HG03432 (cell line): Measurements from ENCODE around the gene ZNF451.
A peak's percentile ranks its signal among the peaks of the same experiment; 100 is the strongest.

Source experiments
- ATAC-seq: cut with Tn5 transposase; IDR thresholded peaks from one replicate; pipeline ENCODE4 v1.9.1; 2021; ENCODE audit warnings: mild to moderate bottlenecking, moderate library complexity; ENCODE audit not compliant: unreplicated experiment

Gene ZNF451

DNA sequence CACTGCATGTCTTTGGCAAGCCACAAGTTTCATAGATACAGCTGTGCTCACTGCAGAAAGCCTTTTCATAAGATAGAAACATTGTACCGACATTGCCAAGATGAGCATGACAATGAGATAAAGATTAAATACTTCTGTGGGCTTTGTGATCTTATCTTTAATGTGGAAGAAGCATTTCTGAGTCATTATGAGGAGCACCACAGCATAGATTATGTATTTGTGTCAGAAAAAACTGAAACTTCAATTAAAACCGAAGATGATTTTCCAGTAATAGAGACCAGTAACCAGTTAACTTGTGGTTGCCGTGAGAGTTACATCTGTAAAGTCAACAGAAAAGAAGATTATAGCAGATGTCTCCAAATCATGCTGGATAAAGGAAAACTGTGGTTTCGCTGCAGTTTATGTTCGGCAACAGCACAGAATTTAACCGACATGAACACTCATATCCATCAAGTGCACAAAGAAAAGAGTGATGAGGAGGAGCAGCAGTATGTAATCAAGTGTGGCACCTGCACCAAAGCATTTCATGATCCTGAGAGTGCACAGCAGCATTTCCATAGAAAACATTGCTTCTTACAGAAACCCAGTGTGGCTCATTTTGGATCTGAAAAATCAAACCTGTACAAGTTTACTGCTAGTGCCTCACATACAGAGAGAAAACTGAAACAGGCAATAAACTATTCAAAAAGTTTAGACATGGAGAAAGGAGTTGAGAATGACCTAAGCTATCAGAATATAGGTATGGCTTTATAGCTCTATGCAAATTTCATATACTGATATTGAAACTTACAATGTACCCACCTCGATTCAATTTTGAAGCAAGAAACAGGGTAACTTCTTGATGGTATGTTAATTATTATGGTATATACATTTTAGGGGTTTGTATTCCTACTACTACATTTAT lies 58.2 kb downstream of the ZNF451 start:
- ATAC-seq: no peak

DNA sequence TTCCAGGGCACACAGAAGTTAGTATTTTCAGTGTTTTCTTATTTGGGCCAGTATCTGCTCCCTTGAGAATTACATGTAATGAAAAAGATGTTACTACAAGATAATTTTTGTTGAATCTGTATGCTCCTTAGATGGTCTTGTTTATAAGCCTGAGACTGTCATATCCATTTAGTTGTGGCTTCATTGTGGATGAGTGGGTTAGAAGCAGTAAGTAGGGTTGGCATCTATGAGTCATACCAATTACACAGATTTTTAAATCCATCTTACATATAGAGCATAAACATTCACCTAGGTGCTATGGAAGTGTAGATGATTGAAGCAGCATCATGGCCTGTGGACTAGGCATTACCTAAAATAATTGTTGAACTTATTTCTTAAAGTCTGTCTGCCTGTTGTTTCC lies 68.7 kb downstream of the ZNF451 start:
- ATAC-seq: no peak

DNA sequence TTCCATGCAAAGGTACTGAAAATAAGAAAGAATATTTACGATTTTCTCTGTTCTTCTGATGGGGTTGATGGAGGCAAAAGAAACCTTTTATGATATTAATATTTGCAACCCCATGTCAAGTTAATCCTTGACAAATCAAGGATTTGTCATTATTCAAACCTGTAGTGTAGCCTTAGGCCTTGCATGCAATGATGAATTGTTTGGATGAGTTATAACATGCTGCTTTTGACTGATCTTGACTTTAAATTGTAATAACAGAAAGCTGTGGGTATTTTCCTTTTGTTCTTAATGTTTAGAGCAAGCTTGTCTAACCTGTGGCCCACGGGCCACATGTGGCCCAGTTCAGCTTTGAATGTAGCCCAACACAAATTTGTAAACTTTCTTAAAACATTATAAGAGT lies 69.1 kb downstream of the ZNF451 start:
- no peak for ATAC-seq

DNA sequence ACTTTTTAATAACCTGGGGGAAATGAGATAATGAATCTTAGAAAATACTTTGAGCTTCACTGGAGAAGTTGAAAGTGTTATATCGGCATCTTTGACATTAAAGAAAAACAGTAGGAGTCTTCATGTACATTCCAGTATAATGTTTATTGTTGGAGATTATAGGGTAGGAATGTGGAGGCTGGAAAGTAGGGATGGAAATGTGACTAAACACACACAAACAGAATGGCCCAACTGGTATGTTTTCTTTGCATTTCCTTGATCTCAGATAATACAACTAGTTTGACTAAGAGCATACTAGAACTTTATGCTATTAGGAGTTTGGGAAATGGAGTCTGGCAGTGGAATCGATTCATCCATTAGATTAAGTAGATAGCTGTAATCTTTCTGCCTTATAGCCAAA lies 72.0 kb downstream of the ZNF451 start:
- no peak for ATAC-seq

DNA sequence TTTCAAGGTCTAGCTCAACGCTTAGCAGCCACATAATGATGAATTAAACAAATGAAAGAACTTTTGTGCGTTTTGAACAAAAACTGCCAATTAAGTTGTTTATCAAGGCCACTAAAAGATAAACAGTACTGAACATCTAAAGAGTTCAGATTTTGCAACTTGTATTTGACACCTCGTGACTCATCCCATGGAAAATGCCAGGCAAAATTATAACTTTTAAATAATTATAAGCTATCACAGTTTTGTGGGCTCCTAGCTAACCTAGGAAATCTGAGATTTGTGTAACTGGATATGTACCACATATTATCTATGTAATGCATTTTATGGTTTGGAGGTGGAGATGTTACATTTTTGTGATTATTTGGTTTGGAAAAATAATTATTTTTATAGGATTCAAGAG lies 72.5 kb downstream of the ZNF451 start:
- ATAC-seq: no peak

DNA sequence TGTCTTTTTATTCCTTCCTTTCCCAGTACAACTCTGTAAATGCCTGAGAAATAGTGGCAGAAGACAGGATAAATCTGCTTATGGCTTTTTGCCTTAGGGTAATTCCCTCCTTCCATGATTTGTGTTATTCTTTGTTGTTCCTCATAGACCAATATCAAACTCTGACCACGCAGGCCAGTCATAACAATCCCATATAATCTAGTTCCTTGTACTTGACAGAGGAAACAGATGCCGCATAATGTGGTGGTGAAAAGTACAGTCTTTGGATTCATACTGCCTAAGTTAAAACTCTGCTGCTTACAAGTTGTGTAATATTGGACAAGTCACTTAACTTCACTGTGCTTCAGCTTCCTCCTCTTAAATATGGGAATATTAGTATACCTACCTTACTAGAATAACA lies 74.0 kb downstream of the ZNF451 start:
- ATAC-seq: no peak

DNA sequence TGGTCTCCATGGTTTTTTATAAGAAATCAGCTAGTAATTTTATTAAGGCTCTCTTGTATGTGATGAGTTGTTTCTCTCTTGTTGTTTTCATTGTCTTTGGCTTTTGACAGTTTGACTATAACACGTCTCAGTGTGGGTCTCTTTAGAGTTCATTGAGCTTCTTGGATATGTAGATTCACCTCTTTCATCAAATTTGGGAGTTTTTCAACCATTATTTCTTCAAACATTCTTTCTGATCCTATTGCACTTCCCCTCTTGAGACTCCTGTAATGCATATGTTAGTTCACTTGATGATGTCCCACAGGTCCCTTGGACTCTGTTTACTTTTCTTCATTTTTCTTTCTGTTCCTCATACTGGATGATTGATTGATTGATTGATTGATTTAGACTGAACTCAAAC lies 75.1 kb downstream of the ZNF451 start:
- ATAC-seq: no peak

DNA sequence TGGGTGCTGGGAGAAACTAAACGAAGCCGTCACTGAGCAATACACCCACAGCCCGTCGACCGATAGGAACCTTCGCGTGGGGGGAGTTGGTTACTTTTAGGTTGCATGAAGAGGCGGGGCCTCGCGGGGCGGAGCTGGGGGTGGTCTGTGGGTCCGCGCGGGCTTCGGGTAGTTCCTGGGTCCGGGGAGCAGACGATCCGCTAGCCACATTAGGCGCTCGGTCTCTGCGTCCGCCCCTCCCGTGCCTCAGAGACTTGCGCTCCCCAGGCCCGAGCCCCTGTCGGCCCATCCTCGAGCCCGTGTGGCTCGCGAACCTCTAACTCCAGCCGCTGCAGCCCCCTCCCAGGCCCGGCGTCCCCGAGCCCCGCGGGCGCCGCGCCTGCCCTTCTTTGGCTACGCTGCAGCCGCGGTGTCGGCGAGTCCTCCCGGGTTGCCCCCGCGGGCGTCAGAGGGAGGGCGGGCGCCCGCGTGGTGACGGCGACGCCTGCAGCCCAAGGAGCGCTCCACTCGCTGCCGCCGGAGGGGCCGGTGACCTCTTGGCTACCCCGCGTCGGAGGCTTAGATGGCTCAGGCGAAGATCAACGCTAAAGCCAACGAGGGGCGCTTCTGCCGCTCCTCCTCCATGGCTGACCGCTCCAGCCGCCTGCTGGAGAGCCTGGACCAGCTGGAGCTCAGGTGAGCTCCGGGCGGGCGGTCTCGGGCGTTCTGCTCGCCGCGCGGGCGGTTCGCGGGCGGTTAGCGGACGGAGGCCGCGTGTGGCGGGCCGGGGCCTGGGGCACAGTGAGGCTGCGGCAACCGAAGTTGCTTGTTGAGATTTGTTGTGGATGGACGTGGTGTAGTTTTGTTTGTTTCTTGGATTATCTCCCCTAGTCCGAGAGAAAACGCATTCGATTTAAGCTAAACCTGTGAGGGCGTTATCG lies 82.4 kb downstream of the ZNF451 start, which contains the start of gene BAG2:
Gene BAG2, plus strand, starts transcription at position 191 of the 920 bp plus-strand sequence. Its CDS starts 372 bp downstream, at position 563.
- peak; percentile 92 for ATAC-seq

DNA sequence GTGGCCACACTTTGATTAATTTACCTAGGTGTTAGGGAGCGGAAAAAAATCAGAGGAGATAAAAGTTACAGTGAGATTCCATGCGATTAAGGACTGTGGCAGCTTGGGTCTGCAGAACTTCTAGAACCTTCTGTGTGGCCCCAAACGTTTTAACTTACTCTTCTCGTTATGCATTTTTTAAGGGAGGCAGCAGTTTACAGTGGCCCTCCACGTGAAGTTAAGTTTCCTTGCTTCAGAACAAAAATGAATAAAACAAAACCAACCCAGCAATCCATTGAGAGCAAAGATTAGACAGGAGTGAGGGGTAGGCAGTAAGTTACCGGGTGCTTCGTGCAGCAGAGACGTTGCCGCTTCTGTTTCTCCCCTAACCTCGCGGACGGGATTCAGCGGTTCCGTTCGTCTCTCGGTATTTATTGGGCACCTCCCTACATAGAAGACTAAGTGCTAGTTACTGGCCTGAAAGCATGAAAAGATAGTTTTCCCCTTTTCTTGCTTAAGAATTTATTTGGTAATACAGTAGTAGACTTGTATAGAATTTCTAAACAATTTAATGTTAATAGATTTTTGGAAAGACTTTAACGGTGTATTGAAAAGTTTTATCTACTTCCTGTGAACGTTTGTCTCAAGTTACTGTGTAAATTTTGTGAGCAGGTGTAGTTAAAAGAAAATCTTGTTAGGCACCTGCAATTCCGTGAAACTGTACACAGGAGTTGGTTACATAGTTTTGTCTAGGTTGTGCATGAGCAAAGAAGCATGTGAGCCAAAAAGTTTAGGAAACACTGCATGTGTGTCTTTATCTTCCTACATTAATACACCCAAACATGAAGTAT lies 83.3 kb downstream of the ZNF451 start:
- ATAC-seq: no peak

DNA sequence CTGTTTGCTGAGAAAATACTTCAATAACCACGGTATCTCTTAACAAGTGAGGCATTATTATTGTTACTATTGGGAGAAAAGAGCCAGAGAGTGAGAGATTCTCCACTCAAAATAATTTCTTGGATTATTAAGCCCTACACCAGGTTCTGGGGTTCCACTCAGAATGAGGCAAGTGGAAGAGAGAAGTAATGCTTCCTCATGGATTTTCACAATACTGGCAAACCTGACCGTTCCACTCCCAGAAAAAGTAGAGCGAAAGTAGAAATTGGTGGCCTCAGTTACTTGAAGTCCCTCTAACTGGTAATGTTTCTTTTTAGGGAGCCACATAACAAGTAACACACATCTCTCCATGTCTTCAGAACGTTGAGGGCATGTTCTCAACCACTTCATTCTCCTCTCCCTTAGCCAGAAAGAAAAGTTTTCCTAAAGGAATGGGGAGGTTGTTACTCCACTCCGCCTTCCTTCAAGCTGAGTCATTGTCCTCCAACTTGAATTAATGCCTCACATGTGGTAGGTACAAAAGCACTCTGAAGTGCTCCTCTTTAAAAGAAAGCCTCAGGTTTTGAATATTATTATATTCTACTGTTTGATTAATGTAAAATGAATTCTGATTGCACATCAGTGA lies 84.0 kb downstream of the ZNF451 start:
- no peak for ATAC-seq

DNA sequence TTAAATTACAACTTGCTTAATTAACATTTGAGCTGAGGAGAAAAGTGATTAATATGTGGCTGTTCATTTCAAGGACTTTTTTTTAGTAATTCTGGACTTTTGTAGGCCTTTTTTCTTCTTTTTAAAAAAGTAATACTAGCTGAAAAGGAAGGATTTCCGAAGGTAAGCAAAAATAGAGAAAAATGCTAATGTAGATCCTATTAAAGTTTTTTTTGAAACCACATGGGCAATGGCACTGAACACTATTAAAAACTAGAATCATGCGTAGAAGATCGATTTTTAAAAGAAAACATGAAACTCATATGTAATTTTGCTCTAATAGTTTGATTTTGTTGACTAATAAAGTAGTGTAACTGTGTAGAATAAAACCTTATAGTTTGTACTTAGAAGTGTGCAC lies 84.5 kb downstream of the ZNF451 start:
- ATAC-seq: no peak

DNA sequence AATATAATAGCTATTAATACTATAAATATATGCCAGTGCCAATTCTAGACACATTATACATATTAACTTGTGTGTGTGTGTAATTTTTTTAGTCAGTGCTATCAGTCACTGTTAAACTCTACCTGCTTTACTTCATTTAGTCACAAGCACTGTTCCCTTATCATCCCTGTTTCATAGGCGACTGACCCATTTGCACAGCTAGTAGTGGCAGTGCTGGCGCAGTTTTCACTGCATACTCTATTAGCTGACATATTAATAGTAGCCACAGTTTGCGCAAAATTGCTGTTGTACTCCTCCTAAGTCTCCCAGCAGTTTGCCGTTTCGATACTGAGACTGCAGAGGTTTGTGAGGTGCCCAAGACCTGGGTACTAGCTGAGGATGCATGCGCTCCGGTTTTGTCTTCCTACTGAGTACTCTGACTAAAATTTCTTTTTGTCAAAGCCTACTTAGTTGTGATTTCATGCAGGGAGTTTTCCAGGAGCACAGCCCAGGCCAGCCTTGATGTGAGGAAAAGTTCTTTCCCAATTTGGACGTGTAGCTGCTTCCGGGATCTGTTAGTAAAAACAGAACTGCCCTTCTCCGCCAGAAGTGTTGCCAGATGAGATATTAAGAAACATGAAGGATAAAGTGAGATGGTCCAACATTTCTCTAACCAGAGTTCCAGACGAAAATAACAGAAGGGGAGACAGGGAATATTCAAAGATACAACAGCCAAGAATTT lies 87.7 kb downstream of the ZNF451 start:
- ATAC-seq: no peak

DNA sequence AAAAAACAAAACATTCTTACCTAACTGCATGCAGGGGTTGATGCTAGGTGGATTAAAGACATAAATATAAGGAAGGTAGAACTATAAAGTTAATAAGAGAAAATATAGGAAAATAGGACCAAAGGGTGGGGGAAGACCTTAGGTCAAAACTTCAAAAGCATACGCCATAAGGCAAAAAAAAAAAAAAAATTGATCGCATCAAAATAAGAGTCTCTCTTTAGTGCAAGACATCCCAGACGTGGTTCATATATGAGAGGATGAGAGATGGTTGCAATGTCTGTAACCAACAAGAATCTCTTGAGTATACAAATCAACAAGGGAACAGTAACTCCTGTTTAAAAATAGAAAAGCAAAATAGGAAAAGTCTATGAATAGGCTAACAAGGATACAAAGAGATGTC lies 90.6 kb downstream of the ZNF451 start:
- ATAC-seq: no peak

DNA sequence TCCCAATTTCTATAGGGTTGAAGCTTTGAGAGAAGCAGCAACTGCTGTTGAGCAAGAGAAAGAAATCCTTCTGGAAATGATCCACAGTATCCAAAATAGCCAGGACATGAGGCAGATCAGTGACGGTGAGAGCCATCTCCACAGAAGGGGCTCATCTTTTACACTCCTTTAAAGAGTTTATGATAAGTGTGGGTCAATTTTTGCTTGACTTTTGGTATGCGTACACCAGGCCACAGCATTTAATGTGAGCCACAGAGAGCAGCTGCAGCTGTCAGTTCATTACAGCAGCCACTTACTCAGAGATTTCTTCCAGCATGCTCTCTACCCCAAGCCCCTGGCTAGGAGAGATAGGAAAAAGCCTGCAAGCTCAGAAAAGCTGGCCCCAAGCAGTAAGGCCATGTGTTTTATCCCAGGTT lies 92.0 kb downstream of the ZNF451 start:
- no peak for ATAC-seq

DNA sequence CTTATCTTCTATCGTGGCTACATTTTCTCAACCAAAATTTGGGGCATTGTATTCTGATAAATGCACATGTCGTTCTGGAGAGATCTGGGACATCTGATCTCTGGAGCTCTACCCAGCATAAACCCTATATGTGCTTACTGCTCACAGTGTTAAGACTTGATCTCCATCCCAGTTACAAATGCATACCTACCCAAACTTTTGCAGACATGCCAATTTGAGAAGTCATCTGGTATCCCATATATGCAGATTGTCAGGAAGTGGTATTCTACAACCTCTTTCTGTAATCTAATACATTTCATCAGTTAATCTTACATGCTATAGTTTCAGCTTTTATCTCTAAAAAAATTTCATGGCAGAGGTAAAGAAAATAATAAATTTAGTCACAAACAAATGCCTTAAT lies 93.3 kb downstream of the ZNF451 start:
- ATAC-seq: no peak

DNA sequence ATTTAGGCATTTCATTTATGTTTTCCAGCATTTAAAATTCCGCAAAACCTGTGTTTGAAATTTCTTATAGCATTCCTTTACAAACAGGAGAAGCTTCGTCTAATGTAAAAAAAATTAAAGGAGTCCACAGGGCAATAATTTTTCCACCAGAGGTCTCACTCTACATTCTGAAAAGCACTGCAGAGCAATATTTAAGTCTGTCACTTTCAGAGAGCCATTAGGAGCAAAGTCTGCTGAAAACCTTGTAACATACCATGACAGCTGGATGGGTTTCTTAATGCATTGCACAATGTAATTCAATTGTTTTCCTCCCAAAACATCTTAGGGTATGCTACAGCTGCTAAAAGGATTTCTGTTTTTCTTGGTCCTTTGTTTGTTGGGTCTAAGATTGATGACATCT lies 100.2 kb downstream of the ZNF451 start:
- ATAC-seq: no peak

DNA sequence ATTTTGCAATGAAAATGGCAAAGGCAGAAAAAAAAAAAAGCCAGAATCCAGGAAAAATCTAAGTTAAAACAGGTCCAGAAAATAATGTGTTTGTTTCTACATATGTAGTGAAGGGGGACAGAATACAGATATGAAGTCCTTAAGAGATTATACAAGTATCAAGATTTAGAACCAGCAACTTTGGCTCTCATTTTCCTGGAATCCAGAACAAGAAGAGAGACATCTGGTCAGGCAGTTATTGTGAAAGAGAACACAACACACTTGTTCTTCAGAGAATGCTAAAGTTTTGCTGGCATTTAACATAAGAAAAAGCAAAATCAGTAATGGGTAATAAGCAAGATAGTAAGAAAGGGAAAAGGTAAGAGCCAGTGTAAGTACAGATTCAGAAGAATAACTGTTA lies 103.2 kb downstream of the ZNF451 start:
- no peak for ATAC-seq

DNA sequence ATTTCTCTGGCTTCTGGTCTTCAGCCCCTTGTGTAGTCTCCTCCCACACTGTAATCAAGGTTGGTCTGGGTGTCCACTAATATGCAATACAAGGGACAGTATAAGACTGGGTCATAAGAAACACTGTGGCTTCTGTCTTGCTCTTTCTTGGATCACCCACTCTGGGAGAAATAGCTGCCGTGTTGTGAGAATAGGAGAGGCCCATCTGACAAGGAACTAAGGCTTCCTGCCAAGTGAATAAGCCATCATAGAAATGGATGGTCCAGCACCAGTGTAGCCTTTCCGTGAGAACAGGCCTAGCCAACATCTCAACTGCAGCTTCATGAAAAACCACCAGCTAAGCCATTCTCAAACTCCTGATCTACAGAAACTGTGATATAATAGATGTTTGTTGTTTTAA lies 105.5 kb downstream of the ZNF451 start:
- ATAC-seq: no peak

DNA sequence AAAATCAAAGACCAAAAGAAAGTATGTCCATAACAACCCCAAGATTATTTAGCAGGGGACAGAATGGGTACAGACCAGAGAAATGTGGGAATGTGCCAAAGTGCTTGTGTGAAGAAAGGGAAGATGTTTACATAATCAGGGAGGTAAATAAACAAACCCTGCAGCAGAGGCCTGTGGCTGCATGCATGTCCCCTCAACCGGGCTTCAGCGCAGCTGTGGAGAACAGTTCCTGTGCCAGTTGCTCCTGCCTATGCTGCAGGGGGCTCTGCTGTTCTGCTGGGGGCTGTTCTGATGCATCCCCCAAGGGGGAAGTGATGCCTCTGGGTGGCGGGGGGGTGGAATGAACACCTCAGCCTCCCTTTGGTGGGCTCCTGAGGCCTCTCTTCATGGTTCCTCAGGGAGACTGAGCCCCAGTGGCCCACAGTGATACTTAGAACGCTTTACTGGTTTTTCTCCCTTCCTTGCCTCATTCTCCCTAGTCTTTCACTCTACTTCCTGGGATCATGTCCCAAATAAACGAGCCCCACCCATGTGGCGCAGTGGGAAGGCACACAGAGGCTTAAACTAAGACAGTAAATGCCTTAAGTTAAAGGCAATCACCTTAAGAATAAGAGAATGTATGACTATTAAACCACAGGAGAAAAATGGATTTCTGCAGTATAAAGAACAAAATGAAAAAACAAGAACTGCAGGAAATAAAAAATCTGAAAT lies 109.1 kb downstream of the ZNF451 start:
- no peak for ATAC-seq
